Prostate gland (tissue), 2 donors: ENCODE data around the gene DPP10.

Experiments used
- POLR2A ChIP-seq: fragments of 450-650 bp; IDR thresholded peaks from one replicate; pipeline ENCODE4 v1.6.1; 2016; ENCODE audit warnings: antibody characterized with exemption, mild to moderate bottlenecking
- TF ChIP-seq, protein P1 (sequence below), 4 experiments: fragments of 200-600 bp in 2 of 4; fragments of 450-650 bp in 2 of 4; sonication (generic) in 2 of 4; IDR thresholded peaks; 1 replicate in 3 of 4; 2 replicates in 1 of 4; pipeline ENCODE4 v1.5.1; 2016 to 2019; ENCODE audit warnings: antibody characterized with exemption in 4 of 4, mild to moderate bottlenecking in 2 of 4, moderate library complexity in 2 of 4

DNA sequence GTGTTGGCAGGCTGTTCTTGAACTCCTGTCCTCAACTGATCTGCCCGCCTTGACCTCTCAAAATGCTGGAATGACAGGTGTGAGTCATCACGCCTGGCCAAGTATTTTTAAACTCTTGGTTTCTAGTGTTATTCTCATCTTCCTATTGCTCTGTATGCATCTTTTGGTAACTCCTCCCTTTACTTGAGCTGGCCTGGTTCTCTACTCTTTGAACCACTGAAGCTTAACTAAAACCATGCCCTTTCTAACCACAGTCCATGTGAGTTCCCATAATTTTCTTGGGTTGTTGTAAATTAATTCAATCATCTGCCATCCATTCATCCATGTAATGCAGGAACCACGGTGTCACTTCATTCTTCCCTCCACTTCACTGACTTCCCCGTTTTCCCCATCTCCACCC is 1131.3 kb downstream of the DPP10 start:
- TF ChIP-seq POLR2A: no peak
- TF ChIP-seq, protein P1, sequence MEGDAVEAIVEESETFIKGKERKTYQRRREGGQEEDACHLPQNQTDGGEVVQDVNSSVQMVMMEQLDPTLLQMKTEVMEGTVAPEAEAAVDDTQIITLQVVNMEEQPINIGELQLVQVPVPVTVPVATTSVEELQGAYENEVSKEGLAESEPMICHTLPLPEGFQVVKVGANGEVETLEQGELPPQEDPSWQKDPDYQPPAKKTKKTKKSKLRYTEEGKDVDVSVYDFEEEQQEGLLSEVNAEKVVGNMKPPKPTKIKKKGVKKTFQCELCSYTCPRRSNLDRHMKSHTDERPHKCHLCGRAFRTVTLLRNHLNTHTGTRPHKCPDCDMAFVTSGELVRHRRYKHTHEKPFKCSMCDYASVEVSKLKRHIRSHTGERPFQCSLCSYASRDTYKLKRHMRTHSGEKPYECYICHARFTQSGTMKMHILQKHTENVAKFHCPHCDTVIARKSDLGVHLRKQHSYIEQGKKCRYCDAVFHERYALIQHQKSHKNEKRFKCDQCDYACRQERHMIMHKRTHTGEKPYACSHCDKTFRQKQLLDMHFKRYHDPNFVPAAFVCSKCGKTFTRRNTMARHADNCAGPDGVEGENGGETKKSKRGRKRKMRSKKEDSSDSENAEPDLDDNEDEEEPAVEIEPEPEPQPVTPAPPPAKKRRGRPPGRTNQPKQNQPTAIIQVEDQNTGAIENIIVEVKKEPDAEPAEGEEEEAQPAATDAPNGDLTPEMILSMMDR (IDR thresholded peaks at IDR 0.05): no peak
